Measurements from ENCODE around the gene BEAN1.

The BEAN1 gene

GRCh38 chr16:66484453-66485213 lies 57.5 kb downstream of the BEAN1 start:
- WGBS, 2 experiments, result 93 to 94% methylated on average over 15 of the region's 15 CpGs
- Histone ChIP-seq H3K4me1 (ENCODE audit: control insufficient read depth, insufficient read depth, low read length) (no peaks in the 10 kb centered on the region), H3K4me3 (ENCODE audit: insufficient read depth, low read depth, low read length) (no peak overlapping the region), H3K27me3 (ENCODE audit: control insufficient read depth, insufficient read depth, low read length, poor library complexity, severe bottlenecking) (no peaks in the 10 kb centered on the region), H3K9me3 (ENCODE audit: control insufficient read depth, low read length) (no peaks in the 10 kb centered on the region), H3K36me3 (ENCODE audit: control insufficient read depth, insufficient read depth, low read length) (no peaks in the 10 kb centered on the region), H3K27ac (ENCODE audit: insufficient read depth, low read depth, low read length, poor library complexity, severe bottlenecking) (no peak overlapping the region)

DNA sequence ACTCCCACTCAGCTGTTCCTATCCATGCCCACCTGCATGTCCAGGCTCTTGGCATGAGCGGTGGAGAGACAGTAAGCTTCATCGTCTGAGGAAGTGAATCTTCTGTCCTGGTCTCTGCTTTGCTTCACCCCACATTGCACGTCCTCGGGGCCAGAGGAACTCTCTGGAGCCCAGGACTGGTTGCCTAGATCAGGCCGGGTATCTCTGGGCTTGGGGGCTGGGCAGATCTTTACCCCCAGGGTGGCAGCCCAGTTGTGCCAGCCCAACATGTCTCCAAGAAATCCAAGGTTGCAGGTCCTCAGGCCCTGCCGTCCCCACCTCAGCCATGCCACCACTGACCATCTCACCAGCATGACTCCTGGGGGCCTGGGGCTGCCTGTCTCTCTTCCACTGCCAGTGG lies 58.3 kb downstream of the BEAN1 start:
- H3K36me3 ChIP-seq (ENCODE audit: control insufficient read depth, insufficient read depth, low read length), result no peaks in the 10 kb centered on the region
- H3K27me3 ChIP-seq (ENCODE audit: control insufficient read depth, insufficient read depth, low read length, poor library complexity, severe bottlenecking), result no peaks in the 10 kb centered on the region
- H3K9me3 ChIP-seq (ENCODE audit: control insufficient read depth, low read length), result no peaks in the 10 kb centered on the region
- no peak overlapping the region for H3K27ac ChIP-seq (ENCODE audit: insufficient read depth, low read depth, low read length, poor library complexity, severe bottlenecking)
- 95 to 96% methylated on average over 6 of the region's 6 CpGs for WGBS, 2 experiments
- no peak overlapping the region for H3K4me3 ChIP-seq (ENCODE audit: insufficient read depth, low read depth, low read length)
- no peaks in the 10 kb centered on the region for H3K4me1 ChIP-seq (ENCODE audit: control insufficient read depth, insufficient read depth, low read length)

DNA sequence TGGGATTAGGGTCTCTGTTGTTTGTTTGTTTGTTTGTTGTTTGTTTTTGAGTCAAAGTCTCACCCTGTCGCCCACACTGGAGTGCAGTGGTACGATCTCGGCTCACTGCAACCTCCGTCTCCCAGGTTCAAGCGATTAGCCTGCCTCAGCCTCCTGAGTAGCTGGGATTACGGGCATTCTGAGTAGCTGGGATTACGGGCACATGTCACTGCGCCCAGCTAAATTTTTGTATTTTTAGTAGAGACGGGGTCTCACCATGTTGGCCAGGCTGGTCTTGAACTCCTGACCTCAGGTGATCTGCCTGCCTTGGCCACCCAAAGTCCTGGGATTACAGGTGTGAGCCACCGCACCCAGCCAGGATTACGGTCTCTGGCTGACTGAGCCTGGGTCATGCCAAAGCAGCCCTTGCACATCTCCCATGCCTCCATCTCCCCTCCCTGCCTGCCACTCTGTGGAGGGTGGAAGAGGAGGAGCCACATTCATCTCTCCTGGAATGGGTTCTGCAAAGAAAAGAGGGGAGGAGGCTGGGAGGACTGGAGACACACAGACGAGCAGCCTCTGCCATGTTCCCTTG lies 59.2 kb downstream of the BEAN1 start:
- WGBS, 2 experiments, result 91 to 95% methylated on average over 12 of the region's 12 CpGs
- H3K36me3 ChIP-seq (ENCODE audit: control insufficient read depth, insufficient read depth, low read length), result no peaks in the 10 kb centered on the region
- H3K4me1 ChIP-seq (ENCODE audit: control insufficient read depth, insufficient read depth, low read length), result no peaks in the 10 kb centered on the region
- H3K27ac ChIP-seq (ENCODE audit: insufficient read depth, low read depth, low read length, poor library complexity, severe bottlenecking), result no peak overlapping the region
- H3K27me3 ChIP-seq (ENCODE audit: control insufficient read depth, insufficient read depth, low read length, poor library complexity, severe bottlenecking), result no peaks in the 10 kb centered on the region
- H3K4me3 ChIP-seq (ENCODE audit: insufficient read depth, low read depth, low read length), result no peak overlapping the region
- H3K9me3 ChIP-seq (ENCODE audit: control insufficient read depth, low read length), result no peaks in the 10 kb centered on the region

DNA sequence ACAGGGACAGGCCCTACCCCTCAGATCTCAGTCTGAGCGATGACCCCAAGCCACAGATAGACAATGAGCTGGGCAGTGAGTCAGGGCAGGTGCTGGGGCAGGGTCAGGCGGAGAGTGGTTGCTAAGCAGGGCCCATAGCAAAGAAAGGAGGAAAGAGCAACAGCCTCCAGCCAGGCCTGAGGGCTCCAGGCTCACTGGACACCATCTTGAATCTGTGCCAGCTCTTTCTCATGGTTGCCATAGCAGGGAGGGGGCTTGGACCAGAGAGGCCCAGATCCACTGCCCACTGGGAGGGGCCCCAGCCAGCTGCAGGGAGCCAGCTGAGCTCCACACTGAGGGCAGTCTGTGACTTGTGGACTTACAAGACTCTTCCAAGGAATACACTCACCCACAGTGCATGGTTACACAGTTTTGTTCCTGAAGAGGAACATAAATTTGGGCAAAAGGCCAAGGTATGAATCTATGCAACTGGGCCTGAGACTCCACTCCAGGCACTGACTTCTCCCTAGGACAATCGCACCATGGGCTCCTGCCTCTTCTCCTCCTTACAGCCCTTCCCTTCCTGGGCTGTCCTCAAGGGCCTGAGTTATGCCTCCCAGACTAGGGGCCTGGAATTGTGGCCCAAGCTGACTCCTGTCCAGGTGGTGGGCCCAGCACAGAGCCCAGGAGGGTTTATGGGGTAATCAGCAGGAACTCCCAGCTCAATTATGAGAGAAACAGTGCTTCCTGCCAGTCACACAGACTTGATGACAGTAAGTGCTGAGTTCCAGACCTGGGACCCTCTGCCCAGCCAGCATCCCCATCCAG lies 59.9 kb downstream of the BEAN1 start:
- Histone ChIP-seq H3K27me3 (ENCODE audit: control insufficient read depth, insufficient read depth, low read length, poor library complexity, severe bottlenecking) (no peaks in the 10 kb centered on the region), H3K27ac (ENCODE audit: insufficient read depth, low read depth, low read length, poor library complexity, severe bottlenecking) (no peak overlapping the region), H3K4me3 (ENCODE audit: insufficient read depth, low read depth, low read length) (no peak overlapping the region), H3K4me1 (ENCODE audit: control insufficient read depth, insufficient read depth, low read length) (no peaks in the 10 kb centered on the region), H3K9me3 (ENCODE audit: control insufficient read depth, low read length) (no peaks in the 10 kb centered on the region), H3K36me3 (ENCODE audit: control insufficient read depth, insufficient read depth, low read length) (no peaks in the 10 kb centered on the region)
- 75 to 77% methylated on average over 3 of the region's 3 CpGs for WGBS, 2 experiments

DNA sequence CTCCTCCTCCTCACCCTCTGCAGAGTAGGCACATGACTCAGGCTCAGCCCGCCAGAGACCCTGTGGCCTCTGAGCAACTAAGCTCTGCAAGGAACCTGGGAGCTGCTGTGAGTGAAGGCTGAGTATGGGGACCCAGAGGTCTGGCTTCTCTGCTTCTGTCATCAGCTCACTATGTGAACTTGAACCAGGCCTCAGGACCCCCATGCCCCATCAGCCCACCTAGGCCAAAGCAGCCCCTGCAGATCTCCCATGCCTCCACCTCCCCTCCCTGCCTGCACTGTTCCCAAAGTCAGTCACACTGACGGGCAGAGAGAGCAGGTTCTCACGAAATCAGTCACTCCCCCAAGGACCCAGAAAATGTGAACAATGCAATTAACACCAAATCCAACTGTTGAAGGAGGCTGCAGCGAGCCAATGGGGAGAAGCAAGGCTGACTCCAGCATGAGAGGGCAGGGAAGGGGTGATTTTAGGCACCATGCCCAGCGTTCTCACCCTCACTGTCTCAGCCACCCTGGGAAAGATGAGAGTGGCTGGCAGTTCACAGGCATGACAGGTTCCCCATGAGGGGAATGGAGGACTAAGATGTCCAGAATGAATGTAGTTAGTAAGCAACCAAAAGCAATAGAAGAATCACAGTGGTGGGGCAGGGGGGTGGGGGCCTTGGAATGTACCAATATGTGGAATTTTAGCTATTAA lies 60.6 kb downstream of the BEAN1 start:
- H3K27ac ChIP-seq (ENCODE audit: insufficient read depth, low read depth, low read length, poor library complexity, severe bottlenecking), result no peak overlapping the region

GRCh38 chr16:66488505-66488904 lies 61.4 kb downstream of the BEAN1 start:
- Histone ChIP-seq H3K27ac (ENCODE audit: insufficient read depth, low read depth, low read length, poor library complexity, severe bottlenecking) (no peak overlapping the region), H3K9me3 (ENCODE audit: control insufficient read depth, low read length) (no peaks in the 10 kb centered on the region), H3K4me1 (ENCODE audit: control insufficient read depth, insufficient read depth, low read length) (no peaks in the 10 kb centered on the region)

More for the DNA sequence above, 60.6 kb downstream of the BEAN1 start:
- no peaks in the 10 kb centered on the region for H3K9me3 ChIP-seq (ENCODE audit: control insufficient read depth, low read length)
- WGBS, 2 experiments, result 71 to 79% methylated on average over 5 of the region's 5 CpGs
- H3K4me1 ChIP-seq (ENCODE audit: control insufficient read depth, insufficient read depth, low read length), result no peaks in the 10 kb centered on the region
- no peaks in the 10 kb centered on the region for H3K36me3 ChIP-seq (ENCODE audit: control insufficient read depth, insufficient read depth, low read length)
- H3K27me3 ChIP-seq (ENCODE audit: control insufficient read depth, insufficient read depth, low read length, poor library complexity, severe bottlenecking), result no peaks in the 10 kb centered on the region
- H3K4me3 ChIP-seq (ENCODE audit: insufficient read depth, low read depth, low read length), result no peak overlapping the region

GRCh38 chr16:66489385-66489784 lies 62.3 kb downstream of the BEAN1 start:
- 95% methylated on average over 2 of the region's 2 CpGs for WGBS, 2 experiments
- Histone ChIP-seq H3K36me3 (ENCODE audit: control insufficient read depth, insufficient read depth, low read length) (no peaks in the 10 kb centered on the region), H3K27me3 (ENCODE audit: control insufficient read depth, insufficient read depth, low read length, poor library complexity, severe bottlenecking) (no peaks in the 10 kb centered on the region), H3K4me3 (ENCODE audit: insufficient read depth, low read depth, low read length) (no peak overlapping the region), H3K9me3 (ENCODE audit: control insufficient read depth, low read length) (no peaks in the 10 kb centered on the region), H3K27ac (ENCODE audit: insufficient read depth, low read depth, low read length, poor library complexity, severe bottlenecking) (no peak overlapping the region), H3K4me1 (ENCODE audit: control insufficient read depth, insufficient read depth, low read length) (no peaks in the 10 kb centered on the region)

More at GRCh38 chr16:66488505-66488904, 61.4 kb downstream of the BEAN1 start:
- H3K4me3 ChIP-seq (ENCODE audit: insufficient read depth, low read depth, low read length), result no peak overlapping the region
- H3K27me3 ChIP-seq (ENCODE audit: control insufficient read depth, insufficient read depth, low read length, poor library complexity, severe bottlenecking), result no peaks in the 10 kb centered on the region
- no peaks in the 10 kb centered on the region for H3K36me3 ChIP-seq (ENCODE audit: control insufficient read depth, insufficient read depth, low read length)
- WGBS, 2 experiments, result 86 to 92% methylated on average over 1 of the region's 1 CpG

- Histone ChIP-seq H3K4me3 (ENCODE audit: insufficient read depth, low read depth, low read length) (no peak overlapping the region), H3K27me3 (ENCODE audit: control insufficient read depth, insufficient read depth, low read length, poor library complexity, severe bottlenecking) (no peaks in the 10 kb centered on the region), H3K27ac (ENCODE audit: insufficient read depth, low read depth, low read length, poor library complexity, severe bottlenecking) (no peak overlapping the region), H3K9me3 (ENCODE audit: control insufficient read depth, low read length) (no peaks in the 10 kb centered on the region), H3K4me1 (ENCODE audit: control insufficient read depth, insufficient read depth, low read length) (no peaks in the 10 kb centered on the region), H3K36me3 (ENCODE audit: control insufficient read depth, insufficient read depth, low read length) (no peaks in the 10 kb centered on the region)
- 86 to 88% methylated on average over 5 of the region's 5 CpGs for WGBS, 2 experiments
Measured at GRCh38 chr16:66489818-66490217, 62.7 kb downstream of the BEAN1 start.

GRCh38 chr16:66490774-66491715 lies 64.0 kb downstream of the BEAN1 start:
- Histone ChIP-seq H3K27me3 (ENCODE audit: control insufficient read depth, insufficient read depth, low read length, poor library complexity, severe bottlenecking) (no peaks in the 10 kb centered on the region), H3K9me3 (ENCODE audit: control insufficient read depth, low read length) (no peaks in the 10 kb centered on the region), H3K4me1 (ENCODE audit: control insufficient read depth, insufficient read depth, low read length) (no peaks in the 10 kb centered on the region), H3K4me3 (ENCODE audit: insufficient read depth, low read depth, low read length) (no peak overlapping the region), H3K36me3 (ENCODE audit: control insufficient read depth, insufficient read depth, low read length) (no peaks in the 10 kb centered on the region), H3K27ac (ENCODE audit: insufficient read depth, low read depth, low read length, poor library complexity, severe bottlenecking) (no peak overlapping the region)
- WGBS, 2 experiments, result 92 to 93% methylated on average over 8 of the region's 8 CpGs

Measured in ectodermal cell (in vitro differentiated cells).